Testis (tissue), 2 donors: ENCODE results near the gene RANBP3L.

Experiments
- CTCF ChIP-seq, 3 experiments: fragments of 450-650 bp in 2 of 3; fragments of 200-600 bp in 1 of 3; sonication (generic) in 1 of 3; IDR thresholded peaks; one replicate each; pipeline ENCODE4 v1.5.1; 2016 to 2019; ENCODE audit warnings: antibody characterized with exemption in 3 of 3, mild to moderate bottlenecking in 2 of 3, moderate library complexity in 1 of 3
- POLR2A ChIP-seq: fragments of 450-650 bp; IDR thresholded peaks from one replicate; pipeline ENCODE4 v1.6.1; 2017; ENCODE audit warnings: antibody characterized with exemption, mild to moderate bottlenecking, moderate library complexity

DNA sequence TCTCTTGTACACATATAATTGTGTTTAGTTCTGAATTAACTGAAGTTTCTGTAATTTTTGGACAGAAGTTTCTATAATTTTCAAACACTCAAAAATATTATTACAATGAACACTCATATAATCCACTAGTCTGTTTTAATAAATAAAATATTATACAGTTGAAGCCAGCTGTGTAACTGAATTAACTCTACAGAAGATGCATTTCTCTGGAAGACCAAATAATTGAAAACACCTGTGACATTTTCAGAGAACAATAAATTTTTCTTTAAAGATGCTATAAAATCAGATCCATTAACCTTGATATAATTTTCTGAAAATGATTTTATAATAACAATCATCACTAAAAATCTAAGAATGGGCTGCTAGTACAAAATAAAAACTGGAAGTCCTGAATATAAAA is 74.7 kb downstream of the RANBP3L start:
- TF ChIP-seq CTCF (IDR thresholded peaks at IDR 0.05) = no peak
- no peak for TF ChIP-seq POLR2A
